IMR-90 (cell line): ENCODE data around the gene TPM4. TPM values are rescaled to one million over a fixed set of nuclear protein-coding genes. Genes with fewer than 3 reads are reported as not detected.

ENCODE experiments used
- ATAC-seq: fragments of 200-7000 bp; cut with Tn5 transposase; 2 replicates; pipeline ENCODE4 v1.9.1; 2020; ENCODE audit warnings: low read depth, mild to moderate bottlenecking, moderate library complexity
- BruUV-seq: library from RNA; stranded (reverse); fragments of 400-500 nt; replicated peaks from 2 replicates; lab custom pipeline; 2021; lab: Mats Ljungman, UMichigan
- CTCF ChIA-PET: fragments of 300-600 bp; formaldehyde crosslinking; extraction: SDS; loops from one replicate; lab custom pipeline; 2021; ENCODE audit warnings: antibody characterized with exemption; lab: Yijun Ruan, JAX
- POLR2A ChIA-PET: fragments of 300-600 bp; sonication (Branson Sonifier 250); formaldehyde crosslinking; loops from one replicate; lab custom pipeline; 2022; ENCODE audit warnings: antibody characterized with exemption; ENCODE audit not compliant: unreplicated experiment; lab: Charles Lee
- DNase-seq: peaks from one replicate; pipeline ENCODE4 v3.0.0; 2013
- H2AFZ ChIP-seq: replicated peaks from 2 replicates; pipeline ENCODE3; 2013; ENCODE audit warnings: low read length, mild to moderate bottlenecking; ENCODE audit not compliant: poor library complexity
- H2AK5ac ChIP-seq: 2 replicates; pipeline ENCODE4 v1.6.1; 2013; ENCODE audit warnings: low read depth, low read length, inconsistent platforms
- H2AK9ac ChIP-seq: replicated peaks from 2 replicates; pipeline ENCODE3; 2013; ENCODE audit warnings: mild to moderate bottlenecking, low read depth, low read length, moderate library complexity; ENCODE audit not compliant: poor library complexity
- H2BK120ac ChIP-seq: 2 replicates; pipeline ENCODE4 v1.6.1; 2013; ENCODE audit warnings: low read depth, low read length, inconsistent platforms
- H2BK15ac ChIP-seq: 3 replicates; pipeline ENCODE4 v1.6.1; 2013; ENCODE audit warnings: low read depth, low read length, inconsistent platforms
- H2BK20ac ChIP-seq: 2 replicates; pipeline ENCODE4 v1.6.1; 2013; ENCODE audit warnings: low read depth, mild to moderate bottlenecking, inconsistent platforms, low read length, moderate library complexity
- H2BK5ac ChIP-seq: 2 replicates; pipeline ENCODE4 v1.6.1; 2013; ENCODE audit warnings: mild to moderate bottlenecking, low read depth, low read length, inconsistent platforms; ENCODE audit not compliant: poor library complexity, severe bottlenecking
- H3K14ac ChIP-seq: replicated peaks from 2 replicates; pipeline ENCODE4 v1.6.1; 2013; ENCODE audit warnings: low read depth, low read length, inconsistent platforms
- H3K18ac ChIP-seq: 2 replicates; pipeline ENCODE4 v1.6.1; 2013; ENCODE audit warnings: low read depth, low read length, control low read depth
- H3K23ac ChIP-seq: 2 replicates; pipeline ENCODE4 v1.6.1; 2013; ENCODE audit warnings: low read depth, low read length, inconsistent platforms
- H3K27ac ChIP-seq: 2 replicates; pipeline ENCODE4 v1.5.1; 2013; ENCODE audit warnings: mild to moderate bottlenecking, control low read depth, low read length; ENCODE audit not compliant: insufficient read depth
- H3K27me3 ChIP-seq: 2 replicates; pipeline ENCODE4 v1.6.1; 2013; ENCODE audit warnings: low read length; ENCODE audit not compliant: control insufficient read depth, insufficient read depth
- H3K36me3 ChIP-seq: 2 replicates; pipeline ENCODE4 v1.6.1; 2013; ENCODE audit warnings: low read length, mixed read lengths; ENCODE audit not compliant: control insufficient read depth, insufficient read depth
- H3K4ac ChIP-seq: 2 replicates; pipeline ENCODE4 v1.6.1; 2013; ENCODE audit warnings: low read depth, low read length, inconsistent platforms
- H3K4me1 ChIP-seq: 2 replicates; pipeline ENCODE4 v1.6.1; 2013; ENCODE audit warnings: low read length, mixed read lengths; ENCODE audit not compliant: control insufficient read depth, insufficient read depth
- H3K4me2 ChIP-seq: 2 replicates; pipeline ENCODE4 v1.6.1; 2013; ENCODE audit warnings: low read depth, mild to moderate bottlenecking, control low read depth, low read length, moderate library complexity
- H3K4me3 ChIP-seq: 2 replicates; pipeline ENCODE4 v1.5.1; 2013; ENCODE audit warnings: low read depth, mild to moderate bottlenecking, control low read depth, low read length, moderate library complexity; ENCODE audit not compliant: insufficient read depth
- H3K56ac ChIP-seq: 2 replicates; pipeline ENCODE4 v1.6.1; 2013; ENCODE audit warnings: low read length, inconsistent platforms; ENCODE audit not compliant: insufficient read depth; ENCODE audit errors: extremely low read depth
- H3K79me1 ChIP-seq, 2 experiments: 2 replicates each; pipeline ENCODE4 v1.6.1; 2013; ENCODE audit warnings: low read length in 2 of 2, inconsistent platforms in 1 of 2, low read depth in 1 of 2
- H3K9ac ChIP-seq: 2 replicates; pipeline ENCODE4 v1.6.1; 2013; ENCODE audit warnings: low read depth, low read length, control low read depth
- H3K9me1 ChIP-seq: 2 replicates; pipeline ENCODE4 v1.6.1; 2013; ENCODE audit warnings: low read length, inconsistent platforms; ENCODE audit not compliant: insufficient read depth
- H3K9me3 ChIP-seq: 2 replicates; pipeline ENCODE4 v1.6.1; 2013; ENCODE audit warnings: low read length; ENCODE audit not compliant: control insufficient read depth, insufficient read depth
- H4K20me1 ChIP-seq: 2 replicates; pipeline ENCODE4 v1.6.1; 2013; ENCODE audit warnings: low read length, inconsistent platforms; ENCODE audit not compliant: insufficient read depth
- H4K5ac ChIP-seq: 2 replicates; pipeline ENCODE4 v1.6.1; 2013; ENCODE audit warnings: mild to moderate bottlenecking, low read depth, low read length, control low read depth
- H4K8ac ChIP-seq, 2 experiments: 2 replicates each; pipeline ENCODE4 v1.6.1; 2013; ENCODE audit warnings: low read depth in 2 of 2, low read length in 2 of 2, control low read depth in 1 of 2, inconsistent platforms in 1 of 2
- H4K91ac ChIP-seq: 2 replicates; pipeline ENCODE4 v1.6.1; 2013; ENCODE audit warnings: low read depth, low read length, inconsistent platforms; ENCODE audit not compliant: insufficient read depth
- BHLHE40 ChIP-seq: fragments of 150-350 bp; IDR thresholded peaks from 2 replicates; pipeline ENCODE4 v1.6.1; 2016; ENCODE audit warnings: mild to moderate bottlenecking, low read depth, low read length
- CEBPB ChIP-seq: IDR thresholded peaks from 2 replicates; pipeline ENCODE4 v1.6.1; 2012; ENCODE audit warnings: low read depth, low read length, improper control_type of control experiment
- FOS ChIP-seq: fragments of 150-350 bp; IDR thresholded peaks from 2 replicates; pipeline ENCODE4 v1.6.1; 2016; ENCODE audit warnings: low read depth, low read length
- RCOR1 ChIP-seq: IDR thresholded peaks from 2 replicates; pipeline ENCODE4 v1.6.1; 2012; ENCODE audit warnings: mild to moderate bottlenecking, low read length, improper control_type of control experiment; ENCODE audit not compliant: insufficient replicate concordance
- WGBS, 2 experiments: methylation state at CpG; one replicate each; pipeline versions ENCODE4 v1.1.5 to v1.1.7; 2013; ENCODE audit warnings: missing lambda C conversion rate in 2 of 2; ENCODE audit not compliant: insufficient read length in 1 of 2; ENCODE audit errors: extremely low coverage in 2 of 2; 5-methylcytosine and 5-hydroxymethylcytosine counted together
- dilution Hi-C: fragments of 300-500 bp; cut with HindIII; formaldehyde crosslinking; loops from one replicate; pipeline ENCODE4 v1.14.3; 2018; ENCODE audit warnings: low sequenced_read_pairs; ENCODE audit not compliant: unreplicated experiment
- in situ Hi-C: fragments of 300-500 bp; cut with MboI; formaldehyde crosslinking; loops from 3 replicates; pipeline ENCODE4 v1.14.3; 2019; ENCODE audit warnings: low sequenced_read_pairs, inconsistent platforms, mixed read lengths
- intact Hi-C: fragments of 100-400 bp; cut with micrococcal nuclease; formaldehyde crosslinking; loops from 2 replicates; pipeline ENCODE4 v1.10.0; 2022
- polyA plus RNA-seq, 3 experiments: library from polyadenylated mRNA; depleted of rRNA; stranded (reverse); fragments of >200 nt; gene quantifications; 2 replicates each; pipeline ENCODE4 v1.2.3, GENCODE V29; 2012; ENCODE audit warnings: low replicate concordance in 1 of 3
- total RNA-seq: library from RNA; depleted of rRNA; stranded (reverse); fragments of >200 nt; gene quantifications from 2 replicates; pipeline ENCODE4 v1.2.3, GENCODE V29; 2012

The TPM4 gene
- total and polyA plus RNA-seq, 2 of the 4 experiments (the other 2 are of a cell fraction), result 1,075 to 1,160 TPM

GRCh38 chr19:16127776-16128371 is 51.6 kb downstream of the TPM4 start:
- dilution Hi-C loops (no loop called here), intact Hi-C loops (no loop called here), in situ Hi-C loops (no loop called here)
- Histone ChIP-seq H2BK20ac (no peak overlapping the region), H2AK9ac (peak overlapping the region; percentile 55), H2BK120ac (no peak overlapping the region), H3K4me2 (no peak overlapping the region), H3K4ac (no peak overlapping the region), H3K9ac (no peak overlapping the region), H3K18ac (no peak overlapping the region), H3K9me3 (no peaks in the 10 kb centered on the region), H2AFZ (no peak overlapping the region), H2BK5ac (no peak overlapping the region), H3K23ac (no peak overlapping the region), H4K5ac (no peak overlapping the region), H3K27me3 (no peaks in the 10 kb centered on the region), H2AK5ac (no peak overlapping the region), H4K8ac (no peak overlapping the region), H3K14ac (no peak overlapping the region), H3K36me3 (peaks cover 80% of the 10 kb centered on the region), H4K20me1 (peaks cover 5% of the 10 kb centered on the region), H2BK15ac (no peak overlapping the region), H3K4me3 (no peak overlapping the region), H4K91ac (no peak overlapping the region), H3K27ac (no peak overlapping the region), H3K9me1 (no peaks in the 10 kb centered on the region), H3K4me1 (no peaks in the 10 kb centered on the region), H3K79me1 (peaks cover 5 to 16% of the 10 kb centered on the region in 2 experiments), H3K56ac (no peak overlapping the region)
- ChIA-PET POLR2A (no interaction called here), CTCF (interaction anchor here (0.6 kb wide), 1 partner anchor 119 kb away, joined by 3 read pairs; no protein-coding TSS in a partner anchor)
- BruUV-seq, result no TSS peak
- 95% methylated on average over 17 of the region's 21 CpGs; no CpG with 5 or more reads in 1 of the 2 experiments for WGBS, 2 experiments
- ATAC-seq (no peak), DNase-seq (no peak)
- TF ChIP-seq FOS (no peak), CEBPB (no peak), RCOR1 (no peak), BHLHE40 (no peak)
